Activated CD8-positive, alpha-beta T cell treated with anti-CD3 and anti-CD28 coated beads for 36 hours (primary cell): Measurements from ENCODE around the gene CPXM2. TPM values are rescaled to one million over a fixed set of nuclear protein-coding genes. Genes with fewer than 3 reads are reported as not detected.

Source experiments
- ATAC-seq: fragments of 200-7000 bp; cut with Tn5 transposase; one replicate; pipeline ENCODE4 v1.10.0; 2021; ENCODE audit warnings: mild to moderate bottlenecking, moderate library complexity
- CTCF ChIA-PET: fragments of 350-600 bp; sonication (Branson Sonifier 250); formaldehyde crosslinking; loops from one replicate; lab custom pipeline; 2021; ENCODE audit warnings: antibody characterized with exemption; lab: Charles Lee
- POLR2A ChIA-PET: fragments of 350-600 bp; sonication (Branson Sonifier 250); formaldehyde crosslinking; loops from one replicate; lab custom pipeline; 2021; ENCODE audit warnings: antibody characterized with exemption; lab: Charles Lee
- DNase-seq: peaks from one replicate; pipeline ENCODE4 v3.0.0-alpha.2; 2020
- H3K27ac Mint-ChIP-seq: one replicate; pipeline ENCODE4 v1.8.0; 2021; ENCODE audit warnings: mild to moderate bottlenecking, mixed read lengths
- H3K27me3 Mint-ChIP-seq: one replicate; pipeline ENCODE4 v1.8.0; 2021; ENCODE audit warnings: mixed read lengths
- H3K36me3 Mint-ChIP-seq: one replicate; pipeline ENCODE4 v1.8.0; 2021; ENCODE audit warnings: low read depth, mixed read lengths
- H3K4me1 Mint-ChIP-seq: one replicate; pipeline ENCODE4 v1.8.0; 2021; ENCODE audit warnings: low read depth, mixed read lengths
- H3K4me3 Mint-ChIP-seq: one replicate; pipeline ENCODE4 v1.8.0; 2021; ENCODE audit warnings: mild to moderate bottlenecking, moderate library complexity, mixed read lengths
- H3K9me3 Mint-ChIP-seq: one replicate; pipeline ENCODE4 v1.8.0; 2021; ENCODE audit warnings: mixed read lengths
- CTCF ChIP-seq: fragments of 200-600 bp; IDR thresholded peaks from one replicate; pipeline ENCODE4 v1.8.0; 2022; ENCODE audit warnings: antibody characterized with exemption, mild to moderate bottlenecking
- intact Hi-C: fragments of 100-400 bp; cut with micrococcal nuclease; formaldehyde crosslinking; loops from one replicate; pipeline ENCODE4 v1.10.0; 2022
- total RNA-seq, 2 experiments: library from RNA; stranded (reverse); gene quantifications; one replicate each; pipeline ENCODE4 v1.2.3, GENCODE V29; 2021

Gene CPXM2
- total RNA-seq, 2 experiments from 2014 or later = not detected

- no peaks in the 10 kb centered on the region for H3K36me3 Mint-ChIP-seq
- TF ChIP-seq CTCF = no peak
- no peak overlapping the region for H3K4me3 Mint-ChIP-seq
- H3K27ac Mint-ChIP-seq = no peak overlapping the region
- ChIA-PET CTCF (no interaction called here), POLR2A (no interaction called here)
- intact Hi-C loops = no loop called here
- DNase-seq = no peak
- peaks cover 2% of the 10 kb centered on the region for H3K27me3 Mint-ChIP-seq
- no peaks in the 10 kb centered on the region for H3K9me3 Mint-ChIP-seq
- no peak for ATAC-seq
- no peaks in the 10 kb centered on the region for H3K4me1 Mint-ChIP-seq
Observed at GRCh38 chr10:123857616-123858015, 34.0 kb downstream of the CPXM2 start.

GRCh38 chr10:123855008-123855684 is 36.5 kb downstream of the CPXM2 start:
- ATAC-seq = no peak
- no peak for DNase-seq
- peaks cover 5% of the 10 kb centered on the region for H3K27me3 Mint-ChIP-seq
- intact Hi-C loops = no loop called here
- no peak for TF ChIP-seq CTCF
- ChIA-PET POLR2A (no interaction called here), CTCF (no interaction called here)
- H3K27ac Mint-ChIP-seq = no peak overlapping the region
- no peaks in the 10 kb centered on the region for H3K36me3 Mint-ChIP-seq
- H3K4me1 Mint-ChIP-seq = no peaks in the 10 kb centered on the region
- no peak overlapping the region for H3K4me3 Mint-ChIP-seq
- no peaks in the 10 kb centered on the region for H3K9me3 Mint-ChIP-seq

DNA sequence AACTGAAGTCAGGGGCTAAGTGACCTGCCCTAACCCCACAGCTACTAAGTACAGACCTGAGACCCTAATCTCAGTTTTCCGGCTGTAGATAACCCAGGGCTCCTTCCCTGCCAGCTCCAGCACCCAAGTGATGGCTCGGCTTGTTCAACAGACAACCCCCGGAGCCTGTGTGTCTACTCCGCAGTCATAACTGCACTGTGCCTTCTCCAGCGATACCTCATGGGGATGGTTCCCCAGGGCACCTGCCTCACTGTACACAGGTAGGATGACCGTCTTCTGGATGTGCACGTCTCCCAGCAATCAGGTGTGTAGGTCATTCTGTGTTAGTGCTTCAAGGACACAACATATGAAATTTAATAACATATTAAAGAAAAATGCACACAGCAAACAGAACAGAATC is 37.1 kb downstream of the CPXM2 start:
- TF ChIP-seq CTCF = no peak
- DNase-seq = no peak
- no peaks in the 10 kb centered on the region for H3K4me1 Mint-ChIP-seq
- no peaks in the 10 kb centered on the region for H3K9me3 Mint-ChIP-seq
- peaks cover 5% of the 10 kb centered on the region for H3K27me3 Mint-ChIP-seq
- H3K27ac Mint-ChIP-seq = no peak overlapping the region
- CTCF ChIA-PET = no interaction called here
- intact Hi-C loops = no loop called here
- H3K36me3 Mint-ChIP-seq = no peaks in the 10 kb centered on the region
- H3K4me3 Mint-ChIP-seq = no peak overlapping the region
- POLR2A ChIA-PET = no interaction called here
- no peak for ATAC-seq

DNA sequence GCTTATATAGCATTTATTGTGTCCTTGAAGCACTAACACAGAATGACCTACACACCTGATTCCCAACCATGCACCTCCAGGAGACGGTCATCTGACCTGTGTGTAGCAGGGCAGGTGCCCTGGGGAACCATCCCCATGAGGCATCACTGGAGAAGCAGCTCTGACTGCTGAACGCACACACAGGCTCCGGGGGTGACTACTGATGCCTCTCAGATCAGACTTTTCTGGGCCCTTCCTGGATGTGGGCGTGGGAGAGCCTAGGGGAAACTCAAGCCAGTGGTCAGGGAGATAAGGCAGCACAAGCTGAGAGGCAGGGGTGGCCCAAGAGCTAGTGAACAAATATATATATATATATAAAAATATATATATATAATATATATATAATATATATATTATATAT is 37.6 kb downstream of the CPXM2 start:
- no peak for DNase-seq
- H3K27me3 Mint-ChIP-seq = peaks cover 5% of the 10 kb centered on the region
- TF ChIP-seq CTCF = no peak
- H3K4me1 Mint-ChIP-seq = no peaks in the 10 kb centered on the region
- no peak overlapping the region for H3K4me3 Mint-ChIP-seq
- no peak for ATAC-seq
- POLR2A ChIA-PET = no interaction called here
- CTCF ChIA-PET = no interaction called here
- intact Hi-C loops = no loop called here
- H3K27ac Mint-ChIP-seq = no peak overlapping the region
- no peaks in the 10 kb centered on the region for H3K36me3 Mint-ChIP-seq
- no peaks in the 10 kb centered on the region for H3K9me3 Mint-ChIP-seq

DNA sequence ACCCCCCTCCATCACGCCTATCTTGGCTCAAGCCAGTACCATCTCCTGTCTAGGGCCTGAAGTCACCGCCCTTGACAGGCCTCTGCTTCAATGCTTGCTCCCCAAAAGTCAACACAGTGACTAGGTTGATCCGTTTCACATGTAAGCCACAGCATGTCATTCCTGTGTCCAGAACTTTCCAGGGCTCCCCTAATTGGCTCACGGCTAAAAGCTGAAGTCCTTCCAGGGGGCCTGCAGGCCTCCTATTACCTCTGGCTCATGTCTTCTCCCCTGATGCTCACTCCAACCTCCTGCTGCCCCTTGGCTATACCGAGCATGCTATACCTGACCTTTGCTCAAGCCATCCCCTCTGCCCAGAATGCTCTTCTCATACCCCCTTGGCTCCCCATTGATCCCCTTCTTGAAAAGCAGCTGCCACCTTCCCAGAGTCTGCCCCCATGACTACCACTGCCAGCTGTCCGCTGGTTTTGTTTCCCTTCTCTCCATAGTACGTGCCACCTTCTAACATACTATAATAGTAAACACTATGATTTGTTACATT is 39.1 kb downstream of the CPXM2 start:
- ChIA-PET CTCF (no interaction called here), POLR2A (no interaction called here)
- DNase-seq (no peak), ATAC-seq (no peak)
- peaks cover 5% of the 10 kb centered on the region for H3K27me3 Mint-ChIP-seq
- H3K36me3 Mint-ChIP-seq = no peaks in the 10 kb centered on the region
- no peak overlapping the region for H3K4me3 Mint-ChIP-seq
- no peaks in the 10 kb centered on the region for H3K9me3 Mint-ChIP-seq
- H3K4me1 Mint-ChIP-seq = no peaks in the 10 kb centered on the region
- TF ChIP-seq CTCF = no peak
- intact Hi-C loops = no loop called here
- no peak overlapping the region for H3K27ac Mint-ChIP-seq
